GM21390 (cell line): Measurements from ENCODE around the gene RIC3.

Source experiments
- ATAC-seq: cut with Tn5 transposase; IDR thresholded peaks from one replicate; pipeline ENCODE4 v1.9.1; 2021; ENCODE audit not compliant: unreplicated experiment

Gene RIC3

GRCh38 chr11:8168485-8169257 is at the start of gene RIC3:
RIC3 (minus strand) TSS chr11:8169025; CDS start chr11:8168989, 36 bp downstream.
- ATAC-seq, result peak; percentile 74

GRCh38 chr11:8218409-8218808 is 49.6 kb upstream of the RIC3 start:
- no peak for ATAC-seq

- no peak for ATAC-seq
Measured at GRCh38 chr11:8217926-8218325, 49.1 kb upstream of the RIC3 start.

- no peak for ATAC-seq
Measured at GRCh38 chr11:8217136-8217535, 48.3 kb upstream of the RIC3 start.

- ATAC-seq, result no peak
Measured at GRCh38 chr11:8213376-8213775, 44.6 kb upstream of the RIC3 start.

- ATAC-seq, result no peak
Measured at GRCh38 chr11:8209208-8209807, 40.5 kb upstream of the RIC3 start.

- no peak for ATAC-seq
Measured at GRCh38 chr11:8207080-8208000, 38.5 kb upstream of the RIC3 start.

GRCh38 chr11:8206251-8207079 is 37.6 kb upstream of the RIC3 start:
- ATAC-seq, result no peak

GRCh38 chr11:8205566-8205965 is 36.7 kb upstream of the RIC3 start:
- no peak for ATAC-seq

GRCh38 chr11:8204596-8204995 is 35.8 kb upstream of the RIC3 start:
- no peak for ATAC-seq

- ATAC-seq, result no peak
Measured at GRCh38 chr11:8204025-8204424, 35.2 kb upstream of the RIC3 start.

- ATAC-seq, result no peak
Measured at GRCh38 chr11:8203414-8203715, 34.5 kb upstream of the RIC3 start.

- ATAC-seq, result no peak
Measured at GRCh38 chr11:8202516-8203413, 33.9 kb upstream of the RIC3 start.

GRCh38 chr11:8201644-8202365 is 33.0 kb upstream of the RIC3 start:
- peak; percentile 90 for ATAC-seq

- no peak for ATAC-seq
Measured at GRCh38 chr11:8199676-8200075, 30.9 kb upstream of the RIC3 start.

GRCh38 chr11:8196749-8197148 is 27.9 kb upstream of the RIC3 start:
- no peak for ATAC-seq

- no peak for ATAC-seq
Measured at GRCh38 chr11:8194956-8195355, 26.1 kb upstream of the RIC3 start.

- ATAC-seq, result peak; percentile 18
Measured at GRCh38 chr11:8192896-8193209, 24.0 kb upstream of the RIC3 start.
